Measurements from ENCODE around the gene CHCHD3. TPM values are rescaled to one million over a fixed set of nuclear protein-coding genes. Genes with fewer than 3 reads are reported as not detected.

CHCHD3 gene
- polyA plus RNA-seq, 2 of the 4 experiments (the other 2 are of a cell fraction): 96.7 to 139 TPM

DNA sequence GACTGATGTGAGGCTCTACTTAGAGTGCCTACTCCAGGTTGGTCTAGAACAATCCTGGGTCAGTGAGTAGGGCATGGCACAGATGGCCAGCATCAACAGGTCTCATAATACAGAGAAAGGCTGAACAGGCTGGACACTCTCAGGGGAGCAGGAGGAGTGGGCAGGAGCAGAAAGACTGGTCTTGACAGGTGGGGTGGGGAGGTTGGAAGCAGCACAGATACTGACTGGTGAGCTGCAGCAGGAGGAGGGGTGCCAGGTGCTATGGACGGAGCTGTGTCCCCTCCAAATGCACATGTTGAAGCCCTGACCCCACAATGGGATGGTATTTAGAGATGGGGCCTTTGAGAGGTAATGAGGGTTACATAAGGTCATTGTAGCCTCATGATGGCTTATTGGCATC, 315.2 kb downstream of the CHCHD3 start:
- DNase-seq (ENCODE audit: low read depth in 1 of 2, low spot score in 1 of 2) (no peak), FAIRE-seq (no peak), ATAC-seq (no peak; a peak in 1 of 6 replicates)
- ChIA-PET CTCF (interaction anchor here (1.5 kb wide), 1 partner anchor 186 kb away, joined by 3 read pairs; no protein-coding TSS in a partner anchor), POLR2A (no interaction called here)
- H3K4me3 ChIP-seq: no peak overlapping the region
- WGBS (ENCODE audit: missing lambda C conversion rate): 56% methylated on average over 1 of the region's 1 CpG
- TF ChIP-seq, protein P1, sequence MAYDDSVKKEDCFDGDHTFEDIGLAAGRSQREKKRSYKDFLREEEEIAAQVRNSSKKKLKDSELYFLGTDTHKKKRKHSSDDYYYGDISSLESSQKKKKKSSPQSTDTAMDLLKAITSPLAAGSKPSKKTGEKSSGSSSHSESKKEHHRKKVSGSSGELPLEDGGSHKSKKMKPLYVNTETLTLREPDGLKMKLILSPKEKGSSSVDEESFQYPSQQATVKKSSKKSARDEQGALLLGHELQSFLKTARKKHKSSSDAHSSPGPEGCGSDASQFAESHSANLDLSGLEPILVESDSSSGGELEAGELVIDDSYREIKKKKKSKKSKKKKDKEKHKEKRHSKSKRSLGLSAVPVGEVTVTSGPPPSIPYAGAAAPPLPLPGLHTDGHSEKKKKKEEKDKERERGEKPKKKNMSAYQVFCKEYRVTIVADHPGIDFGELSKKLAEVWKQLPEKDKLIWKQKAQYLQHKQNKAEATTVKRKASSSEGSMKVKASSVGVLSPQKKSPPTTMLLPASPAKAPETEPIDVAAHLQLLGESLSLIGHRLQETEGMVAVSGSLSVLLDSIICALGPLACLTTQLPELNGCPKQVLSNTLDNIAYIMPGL (CRISPR knock-in tag; IDR thresholded peaks at IDR 0.05; ENCODE audit: borderline replicate concordance): no peak
- TF ChIP-seq, protein P2, sequence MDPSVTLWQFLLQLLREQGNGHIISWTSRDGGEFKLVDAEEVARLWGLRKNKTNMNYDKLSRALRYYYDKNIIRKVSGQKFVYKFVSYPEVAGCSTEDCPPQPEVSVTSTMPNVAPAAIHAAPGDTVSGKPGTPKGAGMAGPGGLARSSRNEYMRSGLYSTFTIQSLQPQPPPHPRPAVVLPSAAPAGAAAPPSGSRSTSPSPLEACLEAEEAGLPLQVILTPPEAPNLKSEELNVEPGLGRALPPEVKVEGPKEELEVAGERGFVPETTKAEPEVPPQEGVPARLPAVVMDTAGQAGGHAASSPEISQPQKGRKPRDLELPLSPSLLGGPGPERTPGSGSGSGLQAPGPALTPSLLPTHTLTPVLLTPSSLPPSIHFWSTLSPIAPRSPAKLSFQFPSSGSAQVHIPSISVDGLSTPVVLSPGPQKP (IDR thresholded peaks at IDR 0.05; ENCODE audit: low read depth, low read length): no peak
- TF ChIP-seq FOXS1 (CRISPR knock-in tag; IDR thresholded peaks at IDR 0.05) (no peak), NR3C1 (IDR thresholded peaks at IDR 0.05) (no peak), ESRRA (IDR thresholded peaks at IDR 0.05; ENCODE audit: borderline replicate concordance, low read length) (no peak), PHF8 (IDR thresholded peaks at IDR 0.05; ENCODE audit: borderline replicate concordance, low read depth) (no peak), HOXB5 (CRISPR knock-in tag; IDR thresholded peaks at IDR 0.05) (no peak), NFE2L2 (conservative IDR thresholded peaks at IDR 0.05; ENCODE audit: low read length) (no peak), CEBPB (IDR thresholded peaks at IDR 0.05) (no peak), JUNB (IDR thresholded peaks at IDR 0.05) (no peak), CBX8 (IDR thresholded peaks at IDR 0.05) (no peak)
- TF ChIP-seq, protein P3, sequence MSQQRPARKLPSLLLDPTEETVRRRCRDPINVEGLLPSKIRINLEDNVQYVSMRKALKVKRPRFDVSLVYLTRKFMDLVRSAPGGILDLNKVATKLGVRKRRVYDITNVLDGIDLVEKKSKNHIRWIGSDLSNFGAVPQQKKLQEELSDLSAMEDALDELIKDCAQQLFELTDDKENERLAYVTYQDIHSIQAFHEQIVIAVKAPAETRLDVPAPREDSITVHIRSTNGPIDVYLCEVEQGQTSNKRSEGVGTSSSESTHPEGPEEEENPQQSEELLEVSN (IDR thresholded peaks at IDR 0.05; ENCODE audit: borderline replicate concordance, low read depth): no peak
- TF ChIP-seq, protein P4, sequence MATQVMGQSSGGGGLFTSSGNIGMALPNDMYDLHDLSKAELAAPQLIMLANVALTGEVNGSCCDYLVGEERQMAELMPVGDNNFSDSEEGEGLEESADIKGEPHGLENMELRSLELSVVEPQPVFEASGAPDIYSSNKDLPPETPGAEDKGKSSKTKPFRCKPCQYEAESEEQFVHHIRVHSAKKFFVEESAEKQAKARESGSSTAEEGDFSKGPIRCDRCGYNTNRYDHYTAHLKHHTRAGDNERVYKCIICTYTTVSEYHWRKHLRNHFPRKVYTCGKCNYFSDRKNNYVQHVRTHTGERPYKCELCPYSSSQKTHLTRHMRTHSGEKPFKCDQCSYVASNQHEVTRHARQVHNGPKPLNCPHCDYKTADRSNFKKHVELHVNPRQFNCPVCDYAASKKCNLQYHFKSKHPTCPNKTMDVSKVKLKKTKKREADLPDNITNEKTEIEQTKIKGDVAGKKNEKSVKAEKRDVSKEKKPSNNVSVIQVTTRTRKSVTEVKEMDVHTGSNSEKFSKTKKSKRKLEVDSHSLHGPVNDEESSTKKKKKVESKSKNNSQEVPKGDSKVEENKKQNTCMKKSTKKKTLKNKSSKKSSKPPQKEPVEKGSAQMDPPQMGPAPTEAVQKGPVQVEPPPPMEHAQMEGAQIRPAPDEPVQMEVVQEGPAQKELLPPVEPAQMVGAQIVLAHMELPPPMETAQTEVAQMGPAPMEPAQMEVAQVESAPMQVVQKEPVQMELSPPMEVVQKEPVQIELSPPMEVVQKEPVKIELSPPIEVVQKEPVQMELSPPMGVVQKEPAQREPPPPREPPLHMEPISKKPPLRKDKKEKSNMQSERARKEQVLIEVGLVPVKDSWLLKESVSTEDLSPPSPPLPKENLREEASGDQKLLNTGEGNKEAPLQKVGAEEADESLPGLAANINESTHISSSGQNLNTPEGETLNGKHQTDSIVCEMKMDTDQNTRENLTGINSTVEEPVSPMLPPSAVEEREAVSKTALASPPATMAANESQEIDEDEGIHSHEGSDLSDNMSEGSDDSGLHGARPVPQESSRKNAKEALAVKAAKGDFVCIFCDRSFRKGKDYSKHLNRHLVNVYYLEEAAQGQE (IDR thresholded peaks at IDR 0.05): no peak
- TF ChIP-seq, protein P5, sequence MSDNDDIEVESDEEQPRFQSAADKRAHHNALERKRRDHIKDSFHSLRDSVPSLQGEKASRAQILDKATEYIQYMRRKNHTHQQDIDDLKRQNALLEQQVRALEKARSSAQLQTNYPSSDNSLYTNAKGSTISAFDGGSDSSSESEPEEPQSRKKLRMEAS (IDR thresholded peaks at IDR 0.05): no peak
- peaks cover 6% of the 10 kb centered on the region; the same call in 2 of the 3 replicates for H3K4me1 ChIP-seq
- peaks cover 9% of the 10 kb centered on the region; the same call in 1 of the 3 replicates for H3K9me3 ChIP-seq
- no peak overlapping the region for H3K4me2 ChIP-seq
- H3K27ac ChIP-seq: peak overlapping the region in 1 of 2 experiments; percentile 15; a peak in 1 of 6 replicates

DNA sequence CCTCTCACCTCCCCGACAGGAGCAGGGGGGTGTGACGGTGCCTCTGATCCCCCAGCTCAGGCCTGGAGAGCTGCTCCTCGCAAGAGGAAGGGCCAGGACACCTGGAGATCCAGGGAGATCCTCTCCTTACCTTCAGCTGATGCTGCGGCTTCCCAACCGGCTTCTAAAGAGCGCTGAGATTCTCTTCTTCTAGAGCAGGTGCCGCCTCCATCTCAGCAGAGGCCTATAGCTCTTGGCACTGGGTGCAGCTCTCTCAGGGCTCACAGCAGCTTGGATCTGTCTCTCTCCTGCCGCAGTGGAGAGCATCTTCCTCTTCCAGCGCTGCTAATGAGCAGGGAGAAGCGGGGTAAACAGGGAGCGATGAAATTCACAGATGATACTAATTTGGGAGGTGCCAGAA, 316.0 kb downstream of the CHCHD3 start:
- DNase-seq (ENCODE audit: low read depth in 1 of 2, low spot score in 1 of 2) (no peak), FAIRE-seq (no peak), ATAC-seq (no peak)
- H3K4me3 ChIP-seq: no peak overlapping the region
- H3K4me2 ChIP-seq: no peak overlapping the region
- TF ChIP-seq EHF (CRISPR knock-in tag; IDR thresholded peaks at IDR 0.05) (no peak), CBX2 (IDR thresholded peaks at IDR 0.05; ENCODE audit: borderline replicate concordance, low read depth) (no peak), RNF2 (IDR thresholded peaks at IDR 0.05; ENCODE audit: borderline replicate concordance, low read depth) (no peak), TFCP2L1 (CRISPR knock-in tag; IDR thresholded peaks at IDR 0.05) (no peak), CHD4 (IDR thresholded peaks at IDR 0.05; ENCODE audit: borderline replicate concordance) (no peak), NFE2L2 (conservative IDR thresholded peaks at IDR 0.05; ENCODE audit: low read length) (no peak), HDAC2 (IDR thresholded peaks at IDR 0.05) (no peak), PHF8 (IDR thresholded peaks at IDR 0.05; ENCODE audit: borderline replicate concordance, low read depth) (no peak), JUN (IDR thresholded peaks at IDR 0.05) (no peak), NR3C1 (IDR thresholded peaks at IDR 0.05) (no peak), RFX5 (IDR thresholded peaks at IDR 0.05) (no peak), FOSL2 (IDR thresholded peaks at IDR 0.05) (no peak), FOSL2 (CRISPR knock-in tag; IDR thresholded peaks at IDR 0.05) (no peak), ZC3H11A (IDR thresholded peaks at IDR 0.05) (no peak), HOXA7 (CRISPR knock-in tag; IDR thresholded peaks at IDR 0.05) (no peak), CEBPB (IDR thresholded peaks at IDR 0.05) (no peak), EP300 (IDR thresholded peaks at IDR 0.05) (no peak), NPAS2 (CRISPR knock-in tag; IDR thresholded peaks at IDR 0.05; ENCODE audit: borderline replicate concordance) (no peak)
- TF ChIP-seq, protein P6, sequence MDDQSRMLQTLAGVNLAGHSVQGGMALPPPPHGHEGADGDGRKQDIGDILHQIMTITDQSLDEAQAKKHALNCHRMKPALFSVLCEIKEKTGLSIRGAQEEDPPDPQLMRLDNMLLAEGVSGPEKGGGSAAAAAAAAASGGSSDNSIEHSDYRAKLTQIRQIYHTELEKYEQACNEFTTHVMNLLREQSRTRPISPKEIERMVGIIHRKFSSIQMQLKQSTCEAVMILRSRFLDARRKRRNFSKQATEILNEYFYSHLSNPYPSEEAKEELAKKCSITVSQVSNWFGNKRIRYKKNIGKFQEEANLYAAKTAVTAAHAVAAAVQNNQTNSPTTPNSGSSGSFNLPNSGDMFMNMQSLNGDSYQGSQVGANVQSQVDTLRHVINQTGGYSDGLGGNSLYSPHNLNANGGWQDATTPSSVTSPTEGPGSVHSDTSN (IDR thresholded peaks at IDR 0.05): no peak
- ChIA-PET POLR2A (no interaction called here), CTCF (no interaction called here)
- peaks cover 9% of the 10 kb centered on the region; the same call in 2 of the 3 replicates for H3K4me1 ChIP-seq
- H3K27ac ChIP-seq: 0 out of 6 replicates have a peak overlapping the region, but pooled peaks of 1 of the 2 experiments have one; percentile 13
- H3K9me3 ChIP-seq: peaks cover 9% of the 10 kb centered on the region; the same call in 1 of the 3 replicates
- 84% methylated on average over 10 of the region's 11 CpGs for WGBS (ENCODE audit: missing lambda C conversion rate)
